Prostate gland (tissue), 2 donors: Measurements from ENCODE around the gene UTP18. TPM values are rescaled to one million over a fixed set of nuclear protein-coding genes. Genes with fewer than 3 reads are reported as not detected.
A peak's percentile ranks its signal among the peaks of the same experiment; 100 is the strongest.

Experiments used
- DNase-seq: peaks from one replicate; pipeline ENCODE4 v3.0.0-alpha.2; 2019; ENCODE audit warnings: low spot score
- H3K27ac ChIP-seq, 2 donors: fragments of 200-600 bp; sonication (generic); 2 replicates each; pipeline ENCODE4 v1.5.1; 2017 to 2019
- H3K27me3 ChIP-seq: fragments of 200-600 bp; sonication (generic); replicated peaks from 2 replicates; pipeline ENCODE4 v1.5.1; 2019; ENCODE audit not compliant: insufficient read depth
- H3K36me3 ChIP-seq, 2 donors: fragments of 200-600 bp; sonication (generic); 1 replicate in 1 of 2; 2 replicates in 1 of 2; pipeline versions ENCODE4 v1.5.1 to v1.8.1; 2017 to 2019
- H3K4me1 ChIP-seq: fragments of 200-600 bp; sonication (generic); replicated peaks from 2 replicates; pipeline ENCODE4 v1.5.1; 2019
- H3K4me3 ChIP-seq, 2 donors: fragments of 200-600 bp; sonication (generic); 2 replicates each; pipeline ENCODE4 v1.5.1; 2017 to 2019
- H3K9me3 ChIP-seq: fragments of 200-600 bp; sonication (generic); 2 replicates; pipeline ENCODE4 v1.5.1; 2017
- POLR2A ChIP-seq: fragments of 450-650 bp; IDR thresholded peaks from one replicate; pipeline ENCODE4 v1.6.1; 2016; ENCODE audit warnings: antibody characterized with exemption, mild to moderate bottlenecking
- POLR2AphosphoS5 ChIP-seq: sonication (generic); formaldehyde crosslinking; IDR thresholded peaks from one replicate; pipeline ENCODE4 v1.6.1; 2017; ENCODE audit warnings: antibody characterized with exemption
- WGBS: methylation state at CpG from one replicate; pipeline ENCODE4 v1.1.5; 2018; 5-methylcytosine and 5-hydroxymethylcytosine counted together
- intact Hi-C: fragments of 100-400 bp; cut with DNase I; formaldehyde crosslinking; loops from one replicate; pipeline ENCODE4 v1.14.2; 2022
- total RNA-seq, 2 donors: library from RNA; depleted of rRNA; stranded (reverse); fragments of >200 nt; gene quantifications; one replicate each; pipeline ENCODE4 v1.1.0, GENCODE V29; 2016
- TF ChIP-seq, protein P1 (sequence below), 4 experiments: fragments of 200-600 bp in 2 of 4; fragments of 450-650 bp in 2 of 4; sonication (generic) in 2 of 4; IDR thresholded peaks; 1 replicate in 3 of 4; 2 replicates in 1 of 4; pipeline ENCODE4 v1.5.1; 2016 to 2019; ENCODE audit warnings: antibody characterized with exemption in 4 of 4, mild to moderate bottlenecking in 2 of 4, moderate library complexity in 2 of 4

The UTP18 gene
- total RNA-seq: 10 to 100 TPM; 27.6 to 43.5 TPM

DNA sequence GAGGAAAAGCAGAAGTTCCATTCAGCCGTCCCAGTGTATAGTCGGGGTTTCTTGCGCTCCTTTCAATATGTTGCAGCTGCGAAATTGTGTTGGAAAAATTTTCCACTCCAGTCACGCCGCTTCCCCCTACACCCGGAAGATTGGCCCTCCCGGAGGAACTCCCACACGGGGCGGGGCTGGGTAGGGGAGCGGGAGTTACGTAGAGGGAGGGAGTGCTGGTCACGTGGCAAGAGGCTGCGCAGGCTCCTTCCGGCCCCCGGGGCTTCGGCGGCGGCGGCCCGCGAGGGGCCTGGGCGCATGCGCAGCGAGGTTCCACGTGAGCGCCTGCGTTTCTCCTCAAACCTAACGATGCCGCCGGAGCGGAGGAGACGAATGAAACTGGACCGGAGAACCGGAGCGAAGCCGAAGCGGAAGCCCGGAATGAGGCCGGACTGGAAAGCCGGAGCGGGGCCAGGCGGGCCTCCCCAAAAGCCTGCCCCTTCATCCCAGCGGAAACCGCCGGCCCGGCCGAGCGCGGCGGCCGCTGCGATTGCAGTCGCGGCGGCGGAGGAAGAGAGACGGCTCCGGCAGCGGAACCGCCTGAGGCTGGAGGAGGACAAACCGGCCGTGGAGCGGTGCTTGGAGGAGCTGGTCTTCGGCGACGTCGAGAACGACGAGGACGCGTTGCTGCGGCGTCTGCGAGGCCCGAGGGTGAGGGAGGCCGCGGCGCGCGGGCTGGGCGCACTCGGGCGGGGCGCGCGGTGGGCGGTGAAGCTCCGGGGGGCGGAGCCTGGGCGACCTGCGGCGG is at the start of gene UTP18:
Gene UTP18 (plus strand): TSS at position 310 of the 787 bp plus-strand sequence. CDS start 39 bp downstream, at position 349.
- Histone ChIP-seq H3K36me3 (no peaks in the 10 kb centered on the region), H3K27me3 (no peaks in the 10 kb centered on the region), H3K4me1 (peaks cover 8% of the 10 kb centered on the region), H3K4me3 (peak within 1 kb of the TSS; percentile 93 to 98), H3K27ac (peak within 1 kb of the TSS; percentile 96 to 98), H3K9me3 (no peaks in the 10 kb centered on the region)
- TF ChIP-seq, protein P1, sequence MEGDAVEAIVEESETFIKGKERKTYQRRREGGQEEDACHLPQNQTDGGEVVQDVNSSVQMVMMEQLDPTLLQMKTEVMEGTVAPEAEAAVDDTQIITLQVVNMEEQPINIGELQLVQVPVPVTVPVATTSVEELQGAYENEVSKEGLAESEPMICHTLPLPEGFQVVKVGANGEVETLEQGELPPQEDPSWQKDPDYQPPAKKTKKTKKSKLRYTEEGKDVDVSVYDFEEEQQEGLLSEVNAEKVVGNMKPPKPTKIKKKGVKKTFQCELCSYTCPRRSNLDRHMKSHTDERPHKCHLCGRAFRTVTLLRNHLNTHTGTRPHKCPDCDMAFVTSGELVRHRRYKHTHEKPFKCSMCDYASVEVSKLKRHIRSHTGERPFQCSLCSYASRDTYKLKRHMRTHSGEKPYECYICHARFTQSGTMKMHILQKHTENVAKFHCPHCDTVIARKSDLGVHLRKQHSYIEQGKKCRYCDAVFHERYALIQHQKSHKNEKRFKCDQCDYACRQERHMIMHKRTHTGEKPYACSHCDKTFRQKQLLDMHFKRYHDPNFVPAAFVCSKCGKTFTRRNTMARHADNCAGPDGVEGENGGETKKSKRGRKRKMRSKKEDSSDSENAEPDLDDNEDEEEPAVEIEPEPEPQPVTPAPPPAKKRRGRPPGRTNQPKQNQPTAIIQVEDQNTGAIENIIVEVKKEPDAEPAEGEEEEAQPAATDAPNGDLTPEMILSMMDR (IDR thresholded peaks at IDR 0.05): peak in 1 of 4 experiments; percentile 21
- TF ChIP-seq POLR2AphosphoS5 (peak; percentile 93), POLR2A (peak; percentile 47)
- intact Hi-C loops: loop anchor here (5.0 kb wide), 1 partner anchor 93 kb away; the partner anchor contains the start of gene NME2
- peak; percentile 96 for DNase-seq
- WGBS: under 1% methylated on average over 77 of the region's 93 CpGs

DNA sequence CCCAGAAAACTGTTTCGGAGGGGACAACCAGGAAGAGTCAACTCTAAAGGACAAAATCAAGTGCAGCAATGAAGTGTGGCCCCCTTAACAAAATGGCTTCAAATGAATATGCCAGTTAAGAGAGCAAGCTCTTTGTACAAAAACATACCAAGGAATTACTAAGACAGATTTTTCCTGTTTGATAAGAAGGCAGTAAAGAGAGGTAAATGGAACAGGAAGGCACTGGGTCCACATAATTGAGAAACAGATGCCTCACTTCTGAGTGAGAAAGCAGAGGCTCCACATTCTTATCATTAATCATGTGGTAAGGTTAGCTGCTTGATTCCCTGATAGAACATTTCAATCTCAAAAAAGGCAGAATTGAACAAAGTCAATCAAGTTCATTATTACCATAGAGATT is 45.4 kb upstream of the UTP18 start:
- peaks cover 5% of the 10 kb centered on the region for H3K4me1 ChIP-seq
- TF ChIP-seq POLR2A (no peak), POLR2AphosphoS5 (no peak)
- TF ChIP-seq, protein P1 (IDR thresholded peaks at IDR 0.05): no peak
- H3K36me3 ChIP-seq: no peaks in the 10 kb centered on the region
- no peak overlapping the region for H3K27ac ChIP-seq
- intact Hi-C loops: no loop called here
- no peaks in the 10 kb centered on the region for H3K27me3 ChIP-seq
- WGBS: 91% methylated on average over 1 of the region's 1 CpG
- H3K4me3 ChIP-seq: no peak overlapping the region
- H3K9me3 ChIP-seq: no peaks in the 10 kb centered on the region
- DNase-seq: no peak

DNA sequence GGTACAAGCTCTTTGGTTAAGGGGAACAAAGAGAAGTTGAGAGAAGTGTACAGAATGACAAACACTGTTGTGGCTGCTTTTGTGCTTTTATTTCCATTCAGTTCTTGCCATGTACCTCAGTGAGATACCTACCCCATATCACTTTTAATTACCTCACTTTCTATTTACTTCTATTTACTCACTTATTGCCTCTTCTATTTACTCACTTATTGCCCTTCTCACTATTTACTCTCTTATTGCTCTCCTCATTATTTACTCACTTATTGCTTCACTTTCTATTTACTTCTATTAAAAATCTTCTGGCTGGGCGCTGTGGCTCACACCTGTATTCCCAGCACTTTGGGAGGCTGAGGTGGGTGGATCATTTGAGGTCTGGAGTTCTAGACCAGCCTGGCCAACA is 42.4 kb upstream of the UTP18 start:
- DNase-seq: no peak

DNA sequence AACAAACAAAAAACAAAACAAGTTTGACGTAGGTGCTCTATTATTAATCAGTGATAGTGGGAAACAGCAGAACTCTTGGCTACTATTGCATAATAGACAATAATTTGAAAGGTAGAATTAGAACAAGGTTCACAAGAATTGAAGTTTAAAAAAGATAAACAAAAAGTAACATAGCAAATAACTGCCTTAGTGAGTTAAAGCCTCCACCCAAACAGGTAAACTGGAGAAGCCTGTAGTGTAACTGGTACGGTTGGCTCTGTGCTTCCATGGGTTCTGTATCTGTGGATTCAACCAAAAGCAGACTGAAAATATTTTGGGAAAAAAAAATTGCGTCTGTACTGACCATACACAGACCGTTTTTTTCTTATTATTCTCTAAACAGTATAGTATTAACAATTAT is 39.0 kb upstream of the UTP18 start:
- Histone ChIP-seq H3K27me3 (no peaks in the 10 kb centered on the region), H3K27ac (peak overlapping the region in 1 of 2 donors; percentile 1), H3K36me3 (no peaks in the 10 kb centered on the region), H3K4me3 (no peak overlapping the region), H3K4me1 (peaks cover 5% of the 10 kb centered on the region), H3K9me3 (no peaks in the 10 kb centered on the region)
- intact Hi-C loops: no loop called here
- WGBS: 71% methylated on average over 4 of the region's 4 CpGs
- TF ChIP-seq, protein P1 (IDR thresholded peaks at IDR 0.05): no peak
- TF ChIP-seq POLR2A (no peak), POLR2AphosphoS5 (peak; percentile 57)
- peak; percentile 30 for DNase-seq

More for the DNA sequence above, 42.4 kb upstream of the UTP18 start:
- no peaks in the 10 kb centered on the region for H3K36me3 ChIP-seq
- no peaks in the 10 kb centered on the region for H3K27me3 ChIP-seq
- H3K4me3 ChIP-seq: no peak overlapping the region
- H3K27ac ChIP-seq: no peak overlapping the region
- peaks cover 5% of the 10 kb centered on the region for H3K4me1 ChIP-seq
- TF ChIP-seq, protein P1 (IDR thresholded peaks at IDR 0.05): no peak
- TF ChIP-seq POLR2A: no peak
- no peak for TF ChIP-seq POLR2AphosphoS5
- WGBS: 83% methylated on average over 1 of the region's 1 CpG
- intact Hi-C loops: no loop called here
- H3K9me3 ChIP-seq: no peaks in the 10 kb centered on the region
